IMR-90 (cell line): Measurements from ENCODE around the gene ENOX1. TPM values are rescaled to one million over a fixed set of nuclear protein-coding genes. Genes with fewer than 3 reads are reported as not detected.

ENCODE experiments used
- ATAC-seq: fragments of 200-7000 bp; cut with Tn5 transposase; 2 replicates; pipeline ENCODE4 v1.9.1; 2020; ENCODE audit warnings: low read depth, mild to moderate bottlenecking, moderate library complexity
- BruUV-seq: library from RNA; stranded (reverse); fragments of 400-500 nt; replicated peaks from 2 replicates; lab custom pipeline; 2021; lab: Mats Ljungman, UMichigan
- CTCF ChIA-PET: fragments of 300-600 bp; formaldehyde crosslinking; extraction: SDS; loops from one replicate; lab custom pipeline; 2021; ENCODE audit warnings: antibody characterized with exemption; lab: Yijun Ruan, JAX
- POLR2A ChIA-PET: fragments of 300-600 bp; sonication (Branson Sonifier 250); formaldehyde crosslinking; loops from one replicate; lab custom pipeline; 2022; ENCODE audit warnings: antibody characterized with exemption; ENCODE audit not compliant: unreplicated experiment; lab: Charles Lee
- DNase-seq: peaks from one replicate; pipeline ENCODE4 v3.0.0; 2013
- H2AFZ ChIP-seq: replicated peaks from 2 replicates; pipeline ENCODE3; 2013; ENCODE audit warnings: low read length, mild to moderate bottlenecking; ENCODE audit not compliant: poor library complexity
- H2AK5ac ChIP-seq: 2 replicates; pipeline ENCODE4 v1.6.1; 2013; ENCODE audit warnings: low read depth, low read length, inconsistent platforms
- H2AK9ac ChIP-seq: replicated peaks from 2 replicates; pipeline ENCODE3; 2013; ENCODE audit warnings: mild to moderate bottlenecking, low read depth, low read length, moderate library complexity; ENCODE audit not compliant: poor library complexity
- H2BK120ac ChIP-seq: 2 replicates; pipeline ENCODE4 v1.6.1; 2013; ENCODE audit warnings: low read depth, low read length, inconsistent platforms
- H2BK15ac ChIP-seq: 3 replicates; pipeline ENCODE4 v1.6.1; 2013; ENCODE audit warnings: low read depth, low read length, inconsistent platforms
- H2BK20ac ChIP-seq: 2 replicates; pipeline ENCODE4 v1.6.1; 2013; ENCODE audit warnings: low read depth, mild to moderate bottlenecking, inconsistent platforms, low read length, moderate library complexity
- H2BK5ac ChIP-seq: 2 replicates; pipeline ENCODE4 v1.6.1; 2013; ENCODE audit warnings: mild to moderate bottlenecking, low read depth, low read length, inconsistent platforms; ENCODE audit not compliant: poor library complexity, severe bottlenecking
- H3K14ac ChIP-seq: replicated peaks from 2 replicates; pipeline ENCODE4 v1.6.1; 2013; ENCODE audit warnings: low read depth, low read length, inconsistent platforms
- H3K18ac ChIP-seq: 2 replicates; pipeline ENCODE4 v1.6.1; 2013; ENCODE audit warnings: low read depth, low read length, control low read depth
- H3K23ac ChIP-seq: 2 replicates; pipeline ENCODE4 v1.6.1; 2013; ENCODE audit warnings: low read depth, low read length, inconsistent platforms
- H3K27ac ChIP-seq: 2 replicates; pipeline ENCODE4 v1.5.1; 2013; ENCODE audit warnings: mild to moderate bottlenecking, control low read depth, low read length; ENCODE audit not compliant: insufficient read depth
- H3K27me3 ChIP-seq: 2 replicates; pipeline ENCODE4 v1.6.1; 2013; ENCODE audit warnings: low read length; ENCODE audit not compliant: control insufficient read depth, insufficient read depth
- H3K36me3 ChIP-seq: 2 replicates; pipeline ENCODE4 v1.6.1; 2013; ENCODE audit warnings: low read length, mixed read lengths; ENCODE audit not compliant: control insufficient read depth, insufficient read depth
- H3K4ac ChIP-seq: 2 replicates; pipeline ENCODE4 v1.6.1; 2013; ENCODE audit warnings: low read depth, low read length, inconsistent platforms
- H3K4me1 ChIP-seq: 2 replicates; pipeline ENCODE4 v1.6.1; 2013; ENCODE audit warnings: low read length, mixed read lengths; ENCODE audit not compliant: control insufficient read depth, insufficient read depth
- H3K4me2 ChIP-seq: 2 replicates; pipeline ENCODE4 v1.6.1; 2013; ENCODE audit warnings: low read depth, mild to moderate bottlenecking, control low read depth, low read length, moderate library complexity
- H3K4me3 ChIP-seq: 2 replicates; pipeline ENCODE4 v1.5.1; 2013; ENCODE audit warnings: low read depth, mild to moderate bottlenecking, control low read depth, low read length, moderate library complexity; ENCODE audit not compliant: insufficient read depth
- H3K56ac ChIP-seq: 2 replicates; pipeline ENCODE4 v1.6.1; 2013; ENCODE audit warnings: low read length, inconsistent platforms; ENCODE audit not compliant: insufficient read depth; ENCODE audit errors: extremely low read depth
- H3K79me1 ChIP-seq, 2 experiments: 2 replicates each; pipeline ENCODE4 v1.6.1; 2013; ENCODE audit warnings: low read length in 2 of 2, inconsistent platforms in 1 of 2, low read depth in 1 of 2
- H3K9ac ChIP-seq: 2 replicates; pipeline ENCODE4 v1.6.1; 2013; ENCODE audit warnings: low read depth, low read length, control low read depth
- H3K9me1 ChIP-seq: 2 replicates; pipeline ENCODE4 v1.6.1; 2013; ENCODE audit warnings: low read length, inconsistent platforms; ENCODE audit not compliant: insufficient read depth
- H3K9me3 ChIP-seq: 2 replicates; pipeline ENCODE4 v1.6.1; 2013; ENCODE audit warnings: low read length; ENCODE audit not compliant: control insufficient read depth, insufficient read depth
- H4K20me1 ChIP-seq: 2 replicates; pipeline ENCODE4 v1.6.1; 2013; ENCODE audit warnings: low read length, inconsistent platforms; ENCODE audit not compliant: insufficient read depth
- H4K5ac ChIP-seq: 2 replicates; pipeline ENCODE4 v1.6.1; 2013; ENCODE audit warnings: mild to moderate bottlenecking, low read depth, low read length, control low read depth
- H4K8ac ChIP-seq, 2 experiments: 2 replicates each; pipeline ENCODE4 v1.6.1; 2013; ENCODE audit warnings: low read depth in 2 of 2, low read length in 2 of 2, control low read depth in 1 of 2, inconsistent platforms in 1 of 2
- H4K91ac ChIP-seq: 2 replicates; pipeline ENCODE4 v1.6.1; 2013; ENCODE audit warnings: low read depth, low read length, inconsistent platforms; ENCODE audit not compliant: insufficient read depth
- BHLHE40 ChIP-seq: fragments of 150-350 bp; IDR thresholded peaks from 2 replicates; pipeline ENCODE4 v1.6.1; 2016; ENCODE audit warnings: mild to moderate bottlenecking, low read depth, low read length
- CEBPB ChIP-seq: IDR thresholded peaks from 2 replicates; pipeline ENCODE4 v1.6.1; 2012; ENCODE audit warnings: low read depth, low read length, improper control_type of control experiment
- CHD1 ChIP-seq: IDR thresholded peaks from 2 replicates; pipeline ENCODE4 v1.6.1; 2012; ENCODE audit warnings: low read depth, low read length, improper control_type of control experiment
- CTCF ChIP-seq: conservative IDR thresholded peaks from 2 replicates; pipeline ENCODE4 v1.5.1; 2012; ENCODE audit warnings: mild to moderate bottlenecking, low read depth, low read length, improper control_type of control experiment
- ELK1 ChIP-seq: fragments of 150-350 bp; IDR thresholded peaks from 2 replicates; pipeline ENCODE4 v1.6.1; 2016; ENCODE audit warnings: low read depth, mild to moderate bottlenecking, low read length, moderate library complexity, borderline replicate concordance
- FOS ChIP-seq: fragments of 150-350 bp; IDR thresholded peaks from 2 replicates; pipeline ENCODE4 v1.6.1; 2016; ENCODE audit warnings: low read depth, low read length
- MAFK ChIP-seq: IDR thresholded peaks from 2 replicates; pipeline ENCODE4 v1.6.1; 2012; ENCODE audit warnings: low read depth, low read length, improper control_type of control experiment
- MAZ ChIP-seq: IDR thresholded peaks from 2 replicates; pipeline ENCODE4 v1.6.1; 2012; ENCODE audit warnings: low read depth, mild to moderate bottlenecking, low read length, improper control_type of control experiment, moderate library complexity, borderline replicate concordance
- MXI1 ChIP-seq: IDR thresholded peaks from 2 replicates; pipeline ENCODE4 v1.6.1; 2012; ENCODE audit warnings: low read depth, mild to moderate bottlenecking, low read length, moderate library complexity, borderline replicate concordance
- NFE2L2 ChIP-seq: fragments of 150-350 bp; IDR thresholded peaks from 2 replicates; pipeline ENCODE4 v1.6.1; 2016; ENCODE audit warnings: low read depth, mild to moderate bottlenecking, low read length
- POLR2A ChIP-seq: IDR thresholded peaks from 2 replicates; pipeline ENCODE4 v1.6.1; 2012; ENCODE audit warnings: mild to moderate bottlenecking, low read depth, low read length
- RAD21 ChIP-seq: IDR thresholded peaks from 2 replicates; pipeline ENCODE4 v1.6.1; 2012; ENCODE audit warnings: low read length, improper control_type of control experiment
- RCOR1 ChIP-seq: IDR thresholded peaks from 2 replicates; pipeline ENCODE4 v1.6.1; 2012; ENCODE audit warnings: mild to moderate bottlenecking, low read length, improper control_type of control experiment; ENCODE audit not compliant: insufficient replicate concordance
- RFX5 ChIP-seq: IDR thresholded peaks from 2 replicates; pipeline ENCODE4 v1.8.0; 2012; ENCODE audit warnings: low read depth, mild to moderate bottlenecking, low read length, moderate library complexity
- SMC3 ChIP-seq: fragments of 150-350 bp; IDR thresholded peaks from 2 replicates; pipeline ENCODE4 v1.6.1; 2016; ENCODE audit warnings: low read depth, mild to moderate bottlenecking, antibody characterized with exemption, low read length, moderate library complexity
- USF2 ChIP-seq: fragments of 150-350 bp; IDR thresholded peaks from 2 replicates; pipeline ENCODE4 v1.6.1; 2017; ENCODE audit warnings: mild to moderate bottlenecking, antibody characterized with exemption, low read length, low read depth
- WGBS, 2 experiments: methylation state at CpG; one replicate each; pipeline versions ENCODE4 v1.1.5 to v1.1.7; 2013; ENCODE audit warnings: missing lambda C conversion rate in 2 of 2; ENCODE audit not compliant: insufficient read length in 1 of 2; ENCODE audit errors: extremely low coverage in 2 of 2; 5-methylcytosine and 5-hydroxymethylcytosine counted together
- dilution Hi-C: fragments of 300-500 bp; cut with HindIII; formaldehyde crosslinking; loops from one replicate; pipeline ENCODE4 v1.14.3; 2018; ENCODE audit warnings: low sequenced_read_pairs; ENCODE audit not compliant: unreplicated experiment
- in situ Hi-C: fragments of 300-500 bp; cut with MboI; formaldehyde crosslinking; loops from 3 replicates; pipeline ENCODE4 v1.14.3; 2019; ENCODE audit warnings: low sequenced_read_pairs, inconsistent platforms, mixed read lengths
- intact Hi-C: fragments of 100-400 bp; cut with micrococcal nuclease; formaldehyde crosslinking; loops from 2 replicates; pipeline ENCODE4 v1.10.0; 2022
- polyA plus RNA-seq, 3 experiments: library from polyadenylated mRNA; depleted of rRNA; stranded (reverse); fragments of >200 nt; gene quantifications; 2 replicates each; pipeline ENCODE4 v1.2.3, GENCODE V29; 2012; ENCODE audit warnings: low replicate concordance in 1 of 3
- total RNA-seq: library from RNA; depleted of rRNA; stranded (reverse); fragments of >200 nt; gene quantifications from 2 replicates; pipeline ENCODE4 v1.2.3, GENCODE V29; 2012

Gene ENOX1
- total and polyA plus RNA-seq, 2 of the 4 experiments (the other 2 are of a cell fraction), result 0.99 to 1.3 TPM

GRCh38 chr13:43325636-43326035, 461.1 kb downstream of the ENOX1 start:
- Histone ChIP-seq H3K9ac (no peak overlapping the region), H3K36me3 (no peaks in the 10 kb centered on the region), H3K18ac (no peak overlapping the region), H3K4ac (no peak overlapping the region), H2BK20ac (no peak overlapping the region), H3K9me1 (no peaks in the 10 kb centered on the region), H3K27me3 (no peaks in the 10 kb centered on the region; the same call in 1 of the 2 replicates), H3K56ac (no peak overlapping the region), H2BK120ac (no peak overlapping the region), H2AK5ac (no peak overlapping the region), H4K5ac (no peak overlapping the region), H3K23ac (no peak overlapping the region), H3K4me2 (no peak overlapping the region), H2AFZ (no peak overlapping the region), H4K8ac (no peak overlapping the region), H3K4me3 (no peak overlapping the region), H4K91ac (no peak overlapping the region), H3K9me3 (no peaks in the 10 kb centered on the region), H2BK15ac (no peak overlapping the region), H2BK5ac (no peak overlapping the region), H3K27ac (no peak overlapping the region), H3K79me1 (no peaks in the 10 kb centered on the region), H3K14ac (no peak overlapping the region), H2AK9ac (no peak overlapping the region), H4K20me1 (no peaks in the 10 kb centered on the region), H3K4me1 (no peaks in the 10 kb centered on the region)
- no peak for ATAC-seq
- intact Hi-C loops (no loop called here), in situ Hi-C loops (no loop called here), dilution Hi-C loops (no loop called here)
- DNase-seq, result no peak
- TF ChIP-seq USF2, result no peak
- TF ChIP-seq CHD1, result no peak
- no peak for TF ChIP-seq FOS
- no peak for TF ChIP-seq MXI1
- TF ChIP-seq RAD21, result no peak
- no peak for TF ChIP-seq BHLHE40
- no peak for TF ChIP-seq RFX5
- no peak for TF ChIP-seq ELK1
- TF ChIP-seq RCOR1, result no peak
- no peak for TF ChIP-seq POLR2A
- no peak for TF ChIP-seq NFE2L2
- no peak for TF ChIP-seq CEBPB
- no peak for TF ChIP-seq MAZ
- no peak for TF ChIP-seq CTCF
- TF ChIP-seq MAFK, result no peak
- no peak for TF ChIP-seq SMC3
- ChIA-PET POLR2A (no interaction called here), CTCF (no interaction called here)
- WGBS, 2 experiments, result no CpG with 5 or more reads among the region's 4 CpGs
- BruUV-seq, result no TSS peak
